Measurements from ENCODE around the gene SBSN. TPM values are rescaled to one million over a fixed set of nuclear protein-coding genes. Genes with fewer than 3 reads are reported as not detected.
"Not testable (repeated sequence)": the region's sequence is repeated elsewhere in the genome, so short reads cannot be mapped to it uniquely, and the experiment has no call there.

Gene SBSN
- total RNA-seq, 1 experiment from 2014 or later, result 0.39 TPM

GRCh38 chr19:35478794-35479677 lies 49.1 kb downstream of the SBSN start:
- no TSS peak for BruUV-seq (replicated peaks)
- DNase-seq (ENCODE audit: low read depth, low spot score) (no peak), ATAC-seq (no peak)
- ChIA-PET CTCF (no interaction called here), POLR2A (no interaction called here)
- in situ Hi-C loops (cut with HindIII; ENCODE audit: low pct_unique_long_range_greater_than_20kb, low sequenced_read_pairs) (no loop called here), intact Hi-C loops (cut with micrococcal nuclease; ENCODE audit: unreplicated experiment) (no loop called here)
- TF ChIP-seq SIN3A (IDR thresholded peaks at IDR 0.05; ENCODE audit: borderline replicate concordance, insufficient read depth, low read depth, low read length), result no peak
- TF ChIP-seq, protein P1, sequence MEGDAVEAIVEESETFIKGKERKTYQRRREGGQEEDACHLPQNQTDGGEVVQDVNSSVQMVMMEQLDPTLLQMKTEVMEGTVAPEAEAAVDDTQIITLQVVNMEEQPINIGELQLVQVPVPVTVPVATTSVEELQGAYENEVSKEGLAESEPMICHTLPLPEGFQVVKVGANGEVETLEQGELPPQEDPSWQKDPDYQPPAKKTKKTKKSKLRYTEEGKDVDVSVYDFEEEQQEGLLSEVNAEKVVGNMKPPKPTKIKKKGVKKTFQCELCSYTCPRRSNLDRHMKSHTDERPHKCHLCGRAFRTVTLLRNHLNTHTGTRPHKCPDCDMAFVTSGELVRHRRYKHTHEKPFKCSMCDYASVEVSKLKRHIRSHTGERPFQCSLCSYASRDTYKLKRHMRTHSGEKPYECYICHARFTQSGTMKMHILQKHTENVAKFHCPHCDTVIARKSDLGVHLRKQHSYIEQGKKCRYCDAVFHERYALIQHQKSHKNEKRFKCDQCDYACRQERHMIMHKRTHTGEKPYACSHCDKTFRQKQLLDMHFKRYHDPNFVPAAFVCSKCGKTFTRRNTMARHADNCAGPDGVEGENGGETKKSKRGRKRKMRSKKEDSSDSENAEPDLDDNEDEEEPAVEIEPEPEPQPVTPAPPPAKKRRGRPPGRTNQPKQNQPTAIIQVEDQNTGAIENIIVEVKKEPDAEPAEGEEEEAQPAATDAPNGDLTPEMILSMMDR (IDR thresholded peaks at IDR 0.05), result no peak
- TF ChIP-seq, protein P2, sequence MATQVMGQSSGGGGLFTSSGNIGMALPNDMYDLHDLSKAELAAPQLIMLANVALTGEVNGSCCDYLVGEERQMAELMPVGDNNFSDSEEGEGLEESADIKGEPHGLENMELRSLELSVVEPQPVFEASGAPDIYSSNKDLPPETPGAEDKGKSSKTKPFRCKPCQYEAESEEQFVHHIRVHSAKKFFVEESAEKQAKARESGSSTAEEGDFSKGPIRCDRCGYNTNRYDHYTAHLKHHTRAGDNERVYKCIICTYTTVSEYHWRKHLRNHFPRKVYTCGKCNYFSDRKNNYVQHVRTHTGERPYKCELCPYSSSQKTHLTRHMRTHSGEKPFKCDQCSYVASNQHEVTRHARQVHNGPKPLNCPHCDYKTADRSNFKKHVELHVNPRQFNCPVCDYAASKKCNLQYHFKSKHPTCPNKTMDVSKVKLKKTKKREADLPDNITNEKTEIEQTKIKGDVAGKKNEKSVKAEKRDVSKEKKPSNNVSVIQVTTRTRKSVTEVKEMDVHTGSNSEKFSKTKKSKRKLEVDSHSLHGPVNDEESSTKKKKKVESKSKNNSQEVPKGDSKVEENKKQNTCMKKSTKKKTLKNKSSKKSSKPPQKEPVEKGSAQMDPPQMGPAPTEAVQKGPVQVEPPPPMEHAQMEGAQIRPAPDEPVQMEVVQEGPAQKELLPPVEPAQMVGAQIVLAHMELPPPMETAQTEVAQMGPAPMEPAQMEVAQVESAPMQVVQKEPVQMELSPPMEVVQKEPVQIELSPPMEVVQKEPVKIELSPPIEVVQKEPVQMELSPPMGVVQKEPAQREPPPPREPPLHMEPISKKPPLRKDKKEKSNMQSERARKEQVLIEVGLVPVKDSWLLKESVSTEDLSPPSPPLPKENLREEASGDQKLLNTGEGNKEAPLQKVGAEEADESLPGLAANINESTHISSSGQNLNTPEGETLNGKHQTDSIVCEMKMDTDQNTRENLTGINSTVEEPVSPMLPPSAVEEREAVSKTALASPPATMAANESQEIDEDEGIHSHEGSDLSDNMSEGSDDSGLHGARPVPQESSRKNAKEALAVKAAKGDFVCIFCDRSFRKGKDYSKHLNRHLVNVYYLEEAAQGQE (IDR thresholded peaks at IDR 0.05; ENCODE audit: insufficient read depth in 1 of 2, low read depth in 2 of 2, low read length in 1 of 2), result no peak
- no peak for TF ChIP-seq POLR2AphosphoS5 (IDR thresholded peaks at IDR 0.05; ENCODE audit: low read depth, low read length)
- no peak for TF ChIP-seq TCF7L2 (IDR thresholded peaks at IDR 0.05; ENCODE audit: low read depth, low read length)
- no peaks in the 10 kb centered on the region for H3K4me1 ChIP-seq (ENCODE audit: control insufficient read depth, insufficient read depth, low read length)
- H3K27me3 ChIP-seq (ENCODE audit: control insufficient read depth, insufficient read depth, low read length), result no peaks in the 10 kb centered on the region
- no peaks in the 10 kb centered on the region for H3K9me3 ChIP-seq (ENCODE audit: control insufficient read depth, insufficient read depth, low read depth, low read length)
- H3K36me3 ChIP-seq (ENCODE audit: control insufficient read depth, insufficient read depth, low read length), result no peaks in the 10 kb centered on the region
- no peak overlapping the region for H3K4me3 ChIP-seq (ENCODE audit: low read depth in 2 of 2, low read length in 2 of 2)
- H3K27ac ChIP-seq (ENCODE audit: low read length), result no peak overlapping the region

GRCh38 chr19:35476149-35476548 lies 52.0 kb downstream of the SBSN start:
- in situ Hi-C loops (cut with HindIII; ENCODE audit: low pct_unique_long_range_greater_than_20kb, low sequenced_read_pairs), result no loop called here
- no peak for TF ChIP-seq POLR2AphosphoS5 (IDR thresholded peaks at IDR 0.05; ENCODE audit: low read depth, low read length)
- TF ChIP-seq, protein P1 (IDR thresholded peaks at IDR 0.05), result peak; percentile 67
- intact Hi-C loops (cut with micrococcal nuclease; ENCODE audit: unreplicated experiment), result no loop called here
- ATAC-seq, result no peak
- Histone ChIP-seq H3K27ac (ENCODE audit: low read length) (no peak overlapping the region), H3K36me3 (ENCODE audit: control insufficient read depth, insufficient read depth, low read length) (no peaks in the 10 kb centered on the region), H3K9me3 (ENCODE audit: control insufficient read depth, insufficient read depth, low read depth, low read length) (no peaks in the 10 kb centered on the region), H3K4me3 (ENCODE audit: low read depth in 2 of 2, low read length in 2 of 2) (no peak overlapping the region), H3K27me3 (ENCODE audit: control insufficient read depth, insufficient read depth, low read length) (no peaks in the 10 kb centered on the region), H3K4me1 (ENCODE audit: control insufficient read depth, insufficient read depth, low read length) (no peaks in the 10 kb centered on the region)
- BruUV-seq (replicated peaks), result no TSS peak
- no peak for DNase-seq (ENCODE audit: low read depth, low spot score)
- POLR2A ChIA-PET, result no interaction called here
- CTCF ChIA-PET, result no interaction called here

DNA sequence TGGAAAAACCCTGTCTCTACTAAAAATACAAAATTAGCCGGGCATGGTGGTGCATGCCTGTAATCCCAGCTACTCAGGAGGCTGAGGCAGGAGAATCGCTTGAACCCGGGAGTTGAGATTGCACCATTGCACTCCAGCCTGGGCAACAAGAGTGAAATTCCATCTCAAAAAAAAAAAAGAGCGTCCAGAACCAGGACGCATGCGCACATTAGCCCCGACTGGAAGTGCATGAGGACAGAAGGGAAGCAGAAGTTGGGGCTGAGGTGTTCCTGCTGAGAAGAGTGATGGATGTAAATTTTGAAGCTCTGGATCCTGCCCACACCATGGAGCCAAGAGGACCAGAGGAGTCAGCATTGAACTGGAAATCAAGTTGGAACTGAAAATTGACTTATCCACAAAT lies 53.5 kb downstream of the SBSN start:
- H3K27ac ChIP-seq (ENCODE audit: low read length); ATAC-seq; CTCF ChIA-PET; BruUV-seq (replicated peaks); H3K4me3 ChIP-seq (ENCODE audit: low read depth in 2 of 2, low read length in 2 of 2); H3K9me3 ChIP-seq (ENCODE audit: control insufficient read depth, insufficient read depth, low read depth, low read length); DNase-seq (ENCODE audit: low read depth, low spot score); in situ Hi-C loops (cut with HindIII; ENCODE audit: low pct_unique_long_range_greater_than_20kb, low sequenced_read_pairs); H3K27me3 ChIP-seq (ENCODE audit: control insufficient read depth, insufficient read depth, low read length); H3K4me1 ChIP-seq (ENCODE audit: control insufficient read depth, insufficient read depth, low read length); intact Hi-C loops (cut with micrococcal nuclease; ENCODE audit: unreplicated experiment); H3K36me3 ChIP-seq (ENCODE audit: control insufficient read depth, insufficient read depth, low read length); POLR2A ChIA-PET: not testable (repeated sequence)

Data from Panc1 (cell line).